ENCODE measurements around the gene EGFL6. TPM values are rescaled to one million over a fixed set of nuclear protein-coding genes. Genes with fewer than 3 reads are reported as not detected.

The EGFL6 gene, protein sequence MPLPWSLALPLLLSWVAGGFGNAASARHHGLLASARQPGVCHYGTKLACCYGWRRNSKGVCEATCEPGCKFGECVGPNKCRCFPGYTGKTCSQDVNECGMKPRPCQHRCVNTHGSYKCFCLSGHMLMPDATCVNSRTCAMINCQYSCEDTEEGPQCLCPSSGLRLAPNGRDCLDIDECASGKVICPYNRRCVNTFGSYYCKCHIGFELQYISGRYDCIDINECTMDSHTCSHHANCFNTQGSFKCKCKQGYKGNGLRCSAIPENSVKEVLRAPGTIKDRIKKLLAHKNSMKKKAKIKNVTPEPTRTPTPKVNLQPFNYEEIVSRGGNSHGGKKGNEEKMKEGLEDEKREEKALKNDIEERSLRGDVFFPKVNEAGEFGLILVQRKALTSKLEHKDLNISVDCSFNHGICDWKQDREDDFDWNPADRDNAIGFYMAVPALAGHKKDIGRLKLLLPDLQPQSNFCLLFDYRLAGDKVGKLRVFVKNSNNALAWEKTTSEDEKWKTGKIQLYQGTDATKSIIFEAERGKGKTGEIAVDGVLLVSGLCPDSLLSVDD
- 0.18 to 0.22 TPM in 2 of 3 replicates, not detected in the other for total RNA-seq
- long read RNA-seq = 0 reads

GRCh38 chrX:13569479-13570260 is at the start of gene EGFL6:
EGFL6 (plus strand) TSS chrX:13569601; CDS start chrX:13569862, 261 bp downstream.
- no peaks in the 10 kb centered on the region for H3K36me3 Mint-ChIP-seq (ENCODE audit: low read depth)
- H3K4me3 Mint-ChIP-seq (ENCODE audit: unreplicated experiment) = peak within 1 kb of the TSS; percentile 13
- TF ChIP-seq, protein P1, sequence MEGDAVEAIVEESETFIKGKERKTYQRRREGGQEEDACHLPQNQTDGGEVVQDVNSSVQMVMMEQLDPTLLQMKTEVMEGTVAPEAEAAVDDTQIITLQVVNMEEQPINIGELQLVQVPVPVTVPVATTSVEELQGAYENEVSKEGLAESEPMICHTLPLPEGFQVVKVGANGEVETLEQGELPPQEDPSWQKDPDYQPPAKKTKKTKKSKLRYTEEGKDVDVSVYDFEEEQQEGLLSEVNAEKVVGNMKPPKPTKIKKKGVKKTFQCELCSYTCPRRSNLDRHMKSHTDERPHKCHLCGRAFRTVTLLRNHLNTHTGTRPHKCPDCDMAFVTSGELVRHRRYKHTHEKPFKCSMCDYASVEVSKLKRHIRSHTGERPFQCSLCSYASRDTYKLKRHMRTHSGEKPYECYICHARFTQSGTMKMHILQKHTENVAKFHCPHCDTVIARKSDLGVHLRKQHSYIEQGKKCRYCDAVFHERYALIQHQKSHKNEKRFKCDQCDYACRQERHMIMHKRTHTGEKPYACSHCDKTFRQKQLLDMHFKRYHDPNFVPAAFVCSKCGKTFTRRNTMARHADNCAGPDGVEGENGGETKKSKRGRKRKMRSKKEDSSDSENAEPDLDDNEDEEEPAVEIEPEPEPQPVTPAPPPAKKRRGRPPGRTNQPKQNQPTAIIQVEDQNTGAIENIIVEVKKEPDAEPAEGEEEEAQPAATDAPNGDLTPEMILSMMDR (IDR thresholded peaks at IDR 0.05) = no peak
- H3K9me3 Mint-ChIP-seq (ENCODE audit: low read depth) = peaks cover 3% of the 10 kb centered on the region
- peak; percentile 82 for DNase-seq (ENCODE audit: low spot score)
- no peak within 1 kb of the TSS for H3K27ac Mint-ChIP-seq (ENCODE audit: unreplicated experiment)
- peaks cover 32% of the 10 kb centered on the region for H3K27me3 Mint-ChIP-seq (ENCODE audit: low read depth)
- peaks cover 6% of the 10 kb centered on the region for H3K4me1 Mint-ChIP-seq (ENCODE audit: low read depth)

DNA sequence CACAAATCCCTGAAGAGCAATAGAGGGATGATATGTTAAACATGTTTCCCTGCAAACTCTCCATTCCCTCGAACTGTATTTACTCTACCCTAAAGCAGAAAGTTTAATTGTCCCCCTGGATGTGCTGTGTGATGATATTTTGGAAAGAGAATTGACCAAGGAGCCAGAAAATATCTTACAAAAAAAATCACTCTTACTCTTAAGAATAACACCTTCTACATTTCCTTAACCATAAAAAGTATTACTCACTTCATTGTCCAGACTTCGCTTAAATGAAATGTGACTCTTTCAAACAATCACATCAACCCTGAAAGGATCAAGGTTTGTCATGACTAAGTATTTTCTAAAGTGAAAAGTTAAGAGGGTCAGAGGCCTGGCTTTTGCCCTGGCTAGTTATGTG is 49.0 kb upstream of the EGFL6 start:
- TF ChIP-seq, protein P1 (IDR thresholded peaks at IDR 0.05) = no peak
- H3K36me3 Mint-ChIP-seq (ENCODE audit: low read depth) = no peaks in the 10 kb centered on the region
- H3K9me3 Mint-ChIP-seq (ENCODE audit: low read depth) = peaks cover 10% of the 10 kb centered on the region
- H3K4me3 Mint-ChIP-seq (ENCODE audit: unreplicated experiment) = no peak overlapping the region
- H3K27me3 Mint-ChIP-seq (ENCODE audit: low read depth) = no peaks in the 10 kb centered on the region
- H3K4me1 Mint-ChIP-seq (ENCODE audit: low read depth) = peaks cover 27% of the 10 kb centered on the region
- no peak overlapping the region for H3K27ac Mint-ChIP-seq (ENCODE audit: unreplicated experiment)
- DNase-seq (ENCODE audit: low spot score) = no peak

DNA sequence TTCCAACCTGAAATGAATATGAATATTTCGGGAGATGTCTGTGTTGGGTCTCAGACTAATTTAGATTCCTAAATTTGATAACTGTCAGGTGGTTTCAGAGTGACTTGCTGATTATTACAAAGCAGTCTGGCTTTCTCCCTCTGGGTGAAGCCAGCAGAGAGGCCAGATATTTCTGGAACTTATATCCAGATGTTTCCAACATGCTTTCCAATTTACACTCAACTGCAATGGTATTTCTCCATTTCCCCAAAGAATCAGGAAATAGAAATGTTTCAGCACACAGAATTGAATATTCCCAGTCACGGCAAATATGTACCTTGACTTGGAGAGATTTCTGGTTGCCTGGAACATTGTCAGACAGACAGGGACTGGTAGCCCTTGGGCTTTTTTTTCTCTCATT is 48.5 kb upstream of the EGFL6 start:
- peak overlapping the region; percentile 25 for H3K27ac Mint-ChIP-seq (ENCODE audit: unreplicated experiment)
- H3K9me3 Mint-ChIP-seq (ENCODE audit: low read depth) = peaks cover 12% of the 10 kb centered on the region
- H3K4me3 Mint-ChIP-seq (ENCODE audit: unreplicated experiment) = no peak overlapping the region
- H3K36me3 Mint-ChIP-seq (ENCODE audit: low read depth) = no peaks in the 10 kb centered on the region
- peaks cover 27% of the 10 kb centered on the region for H3K4me1 Mint-ChIP-seq (ENCODE audit: low read depth)
- TF ChIP-seq, protein P1 (IDR thresholded peaks at IDR 0.05) = no peak
- no peak for DNase-seq (ENCODE audit: low spot score)
- no peaks in the 10 kb centered on the region for H3K27me3 Mint-ChIP-seq (ENCODE audit: low read depth)

DNA sequence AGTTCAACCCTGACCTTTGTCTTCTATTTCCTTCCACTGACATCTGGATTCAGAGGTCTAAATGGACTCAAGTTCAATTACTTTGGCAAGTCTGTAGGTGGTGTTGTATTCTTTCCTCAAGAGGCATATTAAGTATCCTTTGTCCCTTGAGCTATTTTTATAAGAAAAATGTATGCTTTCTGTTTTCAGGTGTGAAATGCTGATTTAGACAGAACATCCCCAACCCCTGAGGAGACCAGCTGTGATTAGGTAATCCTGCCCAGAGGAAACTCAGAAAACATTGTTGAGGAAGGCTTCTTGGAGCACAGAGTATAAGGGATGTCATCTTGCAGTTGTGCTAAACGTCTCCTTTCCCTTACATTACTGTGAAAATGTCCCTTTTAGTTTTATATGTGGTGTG is 46.6 kb upstream of the EGFL6 start:
- no peak for DNase-seq (ENCODE audit: low spot score)
- TF ChIP-seq, protein P1 (IDR thresholded peaks at IDR 0.05) = peak; percentile 34
- no peaks in the 10 kb centered on the region for H3K27me3 Mint-ChIP-seq (ENCODE audit: low read depth)
- no peak overlapping the region for H3K4me3 Mint-ChIP-seq (ENCODE audit: unreplicated experiment)
- peaks cover 1% of the 10 kb centered on the region for H3K36me3 Mint-ChIP-seq (ENCODE audit: low read depth)
- peaks cover 25% of the 10 kb centered on the region for H3K4me1 Mint-ChIP-seq (ENCODE audit: low read depth)
- H3K27ac Mint-ChIP-seq (ENCODE audit: unreplicated experiment) = no peak overlapping the region
- peaks cover 15% of the 10 kb centered on the region for H3K9me3 Mint-ChIP-seq (ENCODE audit: low read depth)

DNA sequence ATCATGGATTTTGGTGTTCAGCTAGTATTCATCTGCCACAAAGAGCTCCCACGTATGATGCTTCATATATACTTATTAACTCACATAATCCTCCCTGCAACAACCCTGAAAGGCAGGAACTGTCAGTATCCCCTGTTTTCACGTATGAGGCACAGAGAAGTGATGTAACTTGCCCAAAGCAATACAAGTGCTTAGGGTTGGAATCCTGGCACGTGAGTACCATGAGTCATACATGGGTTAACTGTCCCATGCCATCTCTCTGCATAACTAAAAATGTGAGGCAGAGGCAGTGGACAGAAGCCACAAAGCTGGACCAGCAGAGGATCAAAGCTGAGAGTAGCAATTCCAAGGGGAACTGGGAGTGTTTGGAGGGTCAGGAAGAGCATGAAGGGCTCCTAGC is 35.7 kb upstream of the EGFL6 start:
- Mint-ChIP-seq H3K27ac (ENCODE audit: unreplicated experiment) (peak overlapping the region; percentile 8), H3K4me3 (ENCODE audit: unreplicated experiment) (no peak overlapping the region), H3K9me3 (ENCODE audit: low read depth) (peaks cover 6% of the 10 kb centered on the region), H3K36me3 (ENCODE audit: low read depth) (no peaks in the 10 kb centered on the region), H3K4me1 (ENCODE audit: low read depth) (peaks cover 9% of the 10 kb centered on the region), H3K27me3 (ENCODE audit: low read depth) (no peaks in the 10 kb centered on the region)
- TF ChIP-seq, protein P1 (IDR thresholded peaks at IDR 0.05) = no peak
- DNase-seq (ENCODE audit: low spot score) = no peak
